ENCODE data around the gene SKA2.
"Not testable (repeated sequence)": the region's sequence is repeated elsewhere in the genome, so short reads cannot be mapped to it uniquely, and the experiment has no call there.

SKA2 gene

GRCh38 chr17:59151591-59151990 is 3.4 kb downstream of the SKA2 start:
- DNase-seq (ENCODE audit: low read depth) = no peak

DNA sequence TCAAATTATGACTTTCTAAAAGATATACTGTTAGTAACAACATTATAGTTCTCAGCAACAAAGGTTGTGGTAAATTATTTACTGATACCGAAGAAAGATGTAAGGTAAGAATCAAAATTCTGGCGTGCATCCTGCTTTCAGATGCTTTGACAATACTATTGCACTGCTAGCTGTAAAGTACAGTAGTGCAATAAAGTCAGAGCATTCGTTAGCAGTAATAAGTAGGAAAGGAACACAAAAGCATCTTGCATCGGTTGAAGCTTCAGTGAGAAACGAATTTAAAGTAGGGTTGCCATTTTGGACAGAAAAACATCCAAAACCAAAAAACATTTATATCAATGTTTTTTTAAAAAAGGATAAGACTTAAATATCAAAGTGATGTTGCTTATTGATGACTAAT is 4.0 kb downstream of the SKA2 start:
- DNase-seq (ENCODE audit: low read depth) = no peak

DNA sequence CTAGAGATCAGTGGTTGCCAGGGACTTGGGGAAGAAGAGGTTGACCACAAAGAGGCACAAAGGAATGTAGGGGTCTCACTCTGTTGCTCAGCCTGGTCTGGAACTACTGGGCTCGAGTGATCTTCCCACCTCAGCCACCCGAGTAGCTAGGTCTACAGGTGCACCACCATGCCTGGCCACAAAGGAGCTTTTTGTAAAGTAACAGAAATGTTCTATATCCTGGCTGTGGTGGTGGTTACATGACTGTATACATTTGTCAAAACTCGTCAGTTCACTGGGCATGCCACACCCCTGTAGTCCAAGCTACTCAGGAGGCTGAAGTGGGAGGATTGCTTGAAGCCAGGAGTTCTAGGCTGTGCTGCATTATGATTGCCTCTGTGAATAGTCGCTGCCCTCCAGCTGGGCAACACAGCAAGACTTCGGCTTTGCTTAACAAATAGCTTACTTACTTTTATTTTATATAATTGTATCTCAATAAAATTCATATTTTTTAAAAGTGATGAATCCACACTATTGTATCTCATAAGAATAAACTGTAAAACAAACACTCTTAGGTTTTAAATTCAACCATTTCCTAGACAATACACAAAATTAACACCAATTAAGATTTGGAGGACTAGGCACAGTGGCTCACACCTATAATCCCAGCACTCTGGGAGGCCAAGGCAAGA is 5.0 kb downstream of the SKA2 start:
- no peak for DNase-seq (ENCODE audit: low read depth)

- no peak for DNase-seq (ENCODE audit: low read depth)
Measured at GRCh38 chr17:59149051-59149450, 5.9 kb downstream of the SKA2 start.

GRCh38 chr17:59145571-59146096 is 9.4 kb downstream of the SKA2 start:
- no peak for DNase-seq (ENCODE audit: low read depth)

GRCh38 chr17:59141860-59142259 is 13.1 kb downstream of the SKA2 start:
- DNase-seq (ENCODE audit: low read depth) = no peak

- DNase-seq (ENCODE audit: low read depth) = no peak
Measured at GRCh38 chr17:59139939-59140338, 15.0 kb downstream of the SKA2 start.

DNA sequence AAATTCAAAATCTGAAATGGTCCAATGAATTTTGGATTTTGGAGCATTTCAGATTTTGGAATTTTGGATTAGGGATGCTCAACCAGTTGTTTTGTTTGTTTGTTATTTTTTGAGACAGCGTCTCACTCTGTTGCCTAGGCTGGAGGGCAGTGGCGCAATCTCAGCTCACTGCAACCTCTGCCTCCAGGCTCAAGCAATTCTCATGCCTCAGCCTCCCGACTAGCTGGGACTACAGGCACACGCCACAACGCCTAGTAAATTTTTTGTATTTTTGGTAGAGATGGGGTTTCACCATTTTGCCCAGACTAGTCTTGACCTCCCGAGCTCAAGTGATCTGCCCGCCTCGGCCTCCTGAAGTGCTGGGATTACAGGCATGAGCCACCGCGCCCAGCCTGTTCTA is 16.6 kb downstream of the SKA2 start:
- not testable (repeated sequence) for DNase-seq (ENCODE audit: low read depth)

- DNase-seq (ENCODE audit: low read depth) = no peak
Measured at GRCh38 chr17:59131131-59131530, 23.9 kb downstream of the SKA2 start.

- no peak for DNase-seq (ENCODE audit: low read depth)
Measured at GRCh38 chr17:59129814-59130213, 25.2 kb downstream of the SKA2 start.

DNA sequence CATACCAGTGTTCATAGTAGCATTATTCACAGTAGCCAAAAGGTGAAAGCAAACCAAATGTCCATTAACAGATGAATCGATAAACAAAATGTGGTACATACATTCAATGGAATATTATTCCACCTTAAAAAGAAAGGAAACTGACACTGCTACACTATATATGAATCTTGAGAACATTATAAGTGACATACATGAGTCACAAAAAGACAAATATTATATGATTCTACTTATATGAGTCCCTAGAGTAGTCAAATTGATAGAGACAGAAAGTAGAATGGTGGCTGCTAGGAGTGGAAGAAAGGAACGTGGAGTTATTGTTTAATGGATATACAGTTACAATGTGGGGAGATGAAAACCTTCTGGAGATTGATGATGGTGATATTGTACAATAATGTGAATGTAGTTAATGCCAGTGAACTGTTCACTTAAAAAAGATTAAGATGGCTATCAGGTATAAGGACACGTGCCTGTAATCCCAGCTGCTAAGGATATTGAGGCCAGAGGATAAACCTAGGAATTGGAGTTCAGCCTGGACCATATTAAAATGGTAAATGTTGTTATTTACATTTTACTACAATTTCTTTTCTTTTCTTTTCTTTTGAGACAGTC is 28.1 kb downstream of the SKA2 start:
- no peak for DNase-seq (ENCODE audit: low read depth)

- no peak for DNase-seq (ENCODE audit: low read depth)
Measured at GRCh38 chr17:59124665-59125064, 30.3 kb downstream of the SKA2 start.

GRCh38 chr17:59121901-59122480 is 33.0 kb downstream of the SKA2 start:
- no peak for DNase-seq (ENCODE audit: low read depth)

DNA sequence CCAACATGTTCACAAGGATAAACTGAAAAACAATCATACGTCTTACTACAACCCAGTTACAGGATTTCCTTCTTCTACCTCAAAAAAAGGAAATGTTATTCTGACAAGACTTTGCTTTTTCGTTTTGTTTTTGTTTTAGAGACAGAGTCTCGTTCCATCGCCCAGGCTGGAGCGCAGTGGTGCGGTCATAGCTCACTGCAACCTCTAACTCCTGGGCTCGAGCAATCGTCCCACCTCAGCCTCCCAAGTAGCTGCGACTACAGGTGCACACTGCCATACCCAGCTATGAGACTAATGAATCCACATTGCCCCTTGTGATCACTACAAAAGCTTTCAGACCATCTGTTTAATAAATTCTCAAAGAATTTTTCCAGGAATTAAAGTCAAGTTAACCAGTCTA is 39.5 kb downstream of the SKA2 start:
- no peak for DNase-seq (ENCODE audit: low read depth)

DNA sequence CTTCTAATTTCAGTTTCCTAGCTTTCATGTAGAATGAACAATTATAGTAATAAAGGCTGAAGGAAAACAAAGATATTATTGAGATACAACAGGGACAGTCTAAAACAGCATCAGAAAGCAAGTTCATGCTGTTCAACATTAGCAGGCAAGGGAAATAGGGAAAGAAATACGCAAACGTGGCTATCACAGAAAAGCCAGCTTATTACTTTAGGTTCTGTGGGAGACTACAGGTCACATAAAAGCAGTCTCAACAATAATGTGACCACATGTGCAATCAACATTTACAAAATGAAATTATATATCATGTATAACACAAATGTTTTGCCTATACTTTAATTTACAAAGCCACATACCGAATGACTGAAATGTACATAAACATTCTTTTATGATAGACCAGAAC is 43.4 kb downstream of the SKA2 start:
- DNase-seq (ENCODE audit: low read depth) = no peak

- no peak for DNase-seq (ENCODE audit: low read depth)
Measured at GRCh38 chr17:59110973-59111372, 44.0 kb downstream of the SKA2 start.

GRCh38 chr17:59108400-59109102 is 46.4 kb downstream of the SKA2 start:
- no peak for DNase-seq (ENCODE audit: low read depth)

DNA sequence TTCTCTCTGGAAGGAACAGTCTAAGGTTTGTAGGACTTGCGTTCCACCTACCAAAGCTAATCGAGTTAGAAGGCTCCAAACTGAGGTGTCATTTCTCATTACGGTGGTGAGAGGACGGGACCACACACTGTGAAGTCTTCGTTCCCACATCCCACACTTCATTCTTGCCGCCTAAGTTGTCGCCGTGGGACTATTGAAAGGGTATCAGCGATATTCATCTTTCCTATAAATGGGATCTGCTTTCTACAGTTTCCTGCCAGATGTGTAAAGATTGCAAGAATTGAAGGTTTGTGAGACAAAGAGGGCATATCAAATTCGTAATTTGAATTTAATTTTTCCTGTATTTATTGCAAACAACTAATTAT is 47.7 kb downstream of the SKA2 start:
- no peak for DNase-seq (ENCODE audit: low read depth)

GRCh38 chr17:59106463-59107305 is 48.3 kb downstream of the SKA2 start, which contains the start of gene TRIM37:
Gene TRIM37, minus strand, starts transcription at chr17:59106880. Its CDS starts 419 bp downstream, at chr17:59106461.
- DNase-seq (ENCODE audit: low read depth) = peak; percentile 98

- peak; percentile 53 for DNase-seq (ENCODE audit: low read depth)
Measured at GRCh38 chr17:59105852-59106462, 49.0 kb downstream of the SKA2 start.

- no peak for DNase-seq (ENCODE audit: low read depth)
Measured at GRCh38 chr17:59101178-59101577, 53.8 kb downstream of the SKA2 start.

All from stimulated activated CD8-positive, alpha-beta memory T cell treated with anti-CD3 and anti-CD28 coated beads, Interleukin-4, amount 100 ng/mL, for 24 hours (primary cell).